Upper lobe of right lung (tissue), 1 donor: ENCODE measurements around the gene CPT1A. TPM values are rescaled to one million over a fixed set of nuclear protein-coding genes. Genes with fewer than 3 reads are reported as not detected.

Experiments
- ATAC-seq: fragments of 200-7000 bp; cut with Tn5 transposase; one replicate; pipeline ENCODE4 v1.9.1; 2020; ENCODE audit warnings: mild to moderate bottlenecking, moderate library complexity
- DNase-seq: peaks from one replicate; pipeline ENCODE4 v3.0.0-alpha.2; 2020
- H3K27ac ChIP-seq: fragments of 200-600 bp; one replicate; pipeline ENCODE4 v1.8.0; 2022
- H3K27me3 ChIP-seq: fragments of 200-600 bp; one replicate; pipeline ENCODE4 v1.8.0; 2022; ENCODE audit warnings: mild to moderate bottlenecking
- H3K36me3 ChIP-seq: fragments of 200-600 bp; one replicate; pipeline ENCODE4 v1.8.0; 2022
- H3K4me1 ChIP-seq: fragments of 200-600 bp; one replicate; pipeline ENCODE4 v1.8.0; 2022
- H3K4me3 ChIP-seq: fragments of 200-600 bp; one replicate; pipeline ENCODE4 v1.8.0; 2022; ENCODE audit warnings: mild to moderate bottlenecking
- H3K9me3 ChIP-seq: fragments of 200-600 bp; one replicate; pipeline ENCODE4 v1.8.0; 2022
- CTCF ChIP-seq: fragments of 200-600 bp; IDR thresholded peaks from one replicate; pipeline ENCODE4 v1.8.0; 2022; ENCODE audit warnings: antibody characterized with exemption
- intact Hi-C: fragments of 100-400 bp; cut with DNase I; formaldehyde crosslinking; loops from one replicate; pipeline ENCODE4 v1.11.0; 2022
- total RNA-seq: library from RNA; stranded (reverse); fragmentation: NEBNext Ultra II Directional; extraction: Animal tissue kit (Norgen Biotek cat#: 25700); gene quantifications from one replicate; pipeline ENCODE4 v1.2.1, GENCODE V29; 2021
- donor health status: DM: no; HTN: yes; CAD: no; lungs with severe emphysema.

CPT1A gene
- total RNA-seq, 1 donor from 2014 or later = 76.4 TPM

- Histone ChIP-seq H3K36me3 (no peaks in the 10 kb centered on the region), H3K4me3 (no peak overlapping the region), H3K9me3 (no peaks in the 10 kb centered on the region), H3K4me1 (peaks cover 18% of the 10 kb centered on the region), H3K27me3 (no peaks in the 10 kb centered on the region), H3K27ac (no peak overlapping the region)
- ATAC-seq (no peak), DNase-seq (no peak)
- intact Hi-C loops = no loop called here
- no peak for TF ChIP-seq CTCF
Measured at GRCh38 chr11:68847395-68847794, 5.7 kb upstream of the CPT1A start.

- Histone ChIP-seq H3K9me3 (no peaks in the 10 kb centered on the region), H3K27me3 (no peaks in the 10 kb centered on the region), H3K27ac (no peak overlapping the region), H3K4me1 (peaks cover 22% of the 10 kb centered on the region), H3K36me3 (no peaks in the 10 kb centered on the region), H3K4me3 (no peak overlapping the region)
- no peak for ATAC-seq
- DNase-seq = no peak
- TF ChIP-seq CTCF = no peak
- intact Hi-C loops = no loop called here
Measured at GRCh38 chr11:68845351-68846002, 3.8 kb upstream of the CPT1A start.

- no peak for TF ChIP-seq CTCF
- ATAC-seq = no peak
- peaks cover 27% of the 10 kb centered on the region for H3K4me1 ChIP-seq
Measured at GRCh38 chr11:68844801-68845200, 3.1 kb upstream of the CPT1A start.

GRCh38 chr11:68844376-68844775 lies 2.7 kb upstream of the CPT1A start:
- Histone ChIP-seq H3K4me3 (peak overlapping the region; percentile 94), H3K4me1 (peaks cover 31% of the 10 kb centered on the region), H3K9me3 (no peaks in the 10 kb centered on the region), H3K27me3 (no peaks in the 10 kb centered on the region), H3K27ac (no peak overlapping the region), H3K36me3 (no peaks in the 10 kb centered on the region)
- intact Hi-C loops = no loop called here
- DNase-seq (no peak), ATAC-seq (no peak)
- TF ChIP-seq CTCF = no peak

More at GRCh38 chr11:68844801-68845200, 3.1 kb upstream of the CPT1A start:
- H3K27ac ChIP-seq = no peak overlapping the region
- H3K4me3 ChIP-seq = no peak overlapping the region
- no peak for DNase-seq
- H3K36me3 ChIP-seq = no peaks in the 10 kb centered on the region
- intact Hi-C loops = no loop called here
- no peaks in the 10 kb centered on the region for H3K27me3 ChIP-seq
- no peaks in the 10 kb centered on the region for H3K9me3 ChIP-seq

- TF ChIP-seq CTCF = peak; percentile 66
- Histone ChIP-seq H3K27ac (no peak overlapping the region), H3K4me3 (peak overlapping the region; percentile 94), H3K4me1 (peaks cover 31% of the 10 kb centered on the region), H3K9me3 (no peaks in the 10 kb centered on the region), H3K27me3 (no peaks in the 10 kb centered on the region), H3K36me3 (no peaks in the 10 kb centered on the region)
- intact Hi-C loops = no loop called here
- peak; percentile 83 for ATAC-seq
- DNase-seq = peak; percentile 94
Measured at GRCh38 chr11:68843703-68844312, 2.1 kb upstream of the CPT1A start.
